Measurements from ENCODE around the gene GNAL. TPM values are rescaled to one million over a fixed set of nuclear protein-coding genes. Genes with fewer than 3 reads are reported as not detected.

Gene GNAL
- total RNA-seq, 1 experiment from 2014 or later: 28.4 TPM

- TF ChIP-seq CTCF (IDR thresholded peaks at IDR 0.05; ENCODE audit: insufficient read depth in 1 of 2, low read depth in 1 of 2, low read length in 1 of 2, severe bottlenecking in 1 of 2, unreplicated experiment in 1 of 2): no peak
- H3K4me1 ChIP-seq: peaks cover 21% of the 10 kb centered on the region
- H3K27ac Mint-ChIP-seq (ENCODE audit: unreplicated experiment): no peak overlapping the region
- peaks cover 7% of the 10 kb centered on the region for H3K4me1 Mint-ChIP-seq (ENCODE audit: low read depth, unreplicated experiment)
- no peaks in the 10 kb centered on the region for H3K9me3 ChIP-seq
- no peaks in the 10 kb centered on the region for H3K9me3 Mint-ChIP-seq (ENCODE audit: unreplicated experiment)
- intact Hi-C loops (cut with micrococcal nuclease; ENCODE audit: unreplicated experiment): no loop called here
- H3K36me3 ChIP-seq (ENCODE audit: control insufficient read depth, insufficient read depth, low read length): no peaks in the 10 kb centered on the region
- H3K36me3 Mint-ChIP-seq (ENCODE audit: insufficient read depth, unreplicated experiment): no peaks in the 10 kb centered on the region
- POLR2A ChIA-PET: no interaction called here
- DNase-seq: no peak
- no peak overlapping the region for H3K4me3 ChIP-seq (ENCODE audit: low read depth, low read length)
- no TSS peak for BruUV-seq (replicated peaks)
- H3K27me3 ChIP-seq (replicated peaks; ENCODE audit: control insufficient read depth, insufficient read depth, low read length): no peaks in the 10 kb centered on the region
- no peaks in the 10 kb centered on the region for H3K27me3 Mint-ChIP-seq (ENCODE audit: insufficient read depth, unreplicated experiment)
- no peak overlapping the region for H3K4me3 Mint-ChIP-seq (ENCODE audit: unreplicated experiment)
- CTCF ChIA-PET: no interaction called here
Measured at GRCh38 chr18:11831921-11832320, 142.9 kb downstream of the GNAL start.

- no peak for TF ChIP-seq CTCF (IDR thresholded peaks at IDR 0.05; ENCODE audit: insufficient read depth in 1 of 2, low read depth in 1 of 2, low read length in 1 of 2, severe bottlenecking in 1 of 2, unreplicated experiment in 1 of 2)
- peaks cover 19% of the 10 kb centered on the region for H3K4me1 Mint-ChIP-seq (ENCODE audit: low read depth, unreplicated experiment)
- no peaks in the 10 kb centered on the region; the same call in 1 of the 2 replicates for H3K9me3 ChIP-seq
- ChIA-PET POLR2A (interaction anchor here (1.0 to 1.1 kb wide), 2 partner anchors 13 to 15 kb away, joined by 3 to 5 read pairs; no protein-coding TSS in a partner anchor), CTCF (interaction anchor here (0.8 kb wide), 1 partner anchor 15 kb away, joined by 3 read pairs; no protein-coding TSS in a partner anchor)
- DNase-seq: no peak
- intact Hi-C loops (cut with micrococcal nuclease; ENCODE audit: unreplicated experiment): no loop called here
- H3K27ac Mint-ChIP-seq (ENCODE audit: unreplicated experiment): no peak overlapping the region
- no peaks in the 10 kb centered on the region for H3K36me3 ChIP-seq (ENCODE audit: control insufficient read depth, insufficient read depth, low read length)
- no peak overlapping the region for H3K4me3 Mint-ChIP-seq (ENCODE audit: unreplicated experiment)
- peaks cover 31% of the 10 kb centered on the region for H3K4me1 ChIP-seq
- H3K27me3 Mint-ChIP-seq (ENCODE audit: insufficient read depth, unreplicated experiment): no peaks in the 10 kb centered on the region
- BruUV-seq (replicated peaks): no TSS peak
- no peak overlapping the region for H3K4me3 ChIP-seq (ENCODE audit: low read depth, low read length)
- H3K27me3 ChIP-seq (replicated peaks; ENCODE audit: control insufficient read depth, insufficient read depth, low read length): no peaks in the 10 kb centered on the region
- no peaks in the 10 kb centered on the region for H3K36me3 Mint-ChIP-seq (ENCODE audit: insufficient read depth, unreplicated experiment)
- no peaks in the 10 kb centered on the region for H3K9me3 Mint-ChIP-seq (ENCODE audit: unreplicated experiment)
Measured at GRCh38 chr18:11834772-11835171, 145.7 kb downstream of the GNAL start.

- CTCF ChIA-PET: interaction anchor here (0.5 to 1.9 kb wide), 8 partner anchors 10 to 141 kb away, joined by 3 to 11 read pairs (median 4); no protein-coding TSS in a partner anchor
- peaks cover 40% of the 10 kb centered on the region for H3K4me1 Mint-ChIP-seq (ENCODE audit: low read depth, unreplicated experiment)
- no peak overlapping the region for H3K4me3 ChIP-seq (ENCODE audit: low read depth, low read length)
- POLR2A ChIA-PET: interaction anchor here (0.7 to 2.6 kb wide), 8 partner anchors 11 to 141 kb away, joined by 3 to 70 read pairs (median 8); partner anchors contain the start of genes CHMP1B and IMPA2
- H3K4me3 Mint-ChIP-seq (ENCODE audit: unreplicated experiment): no peak overlapping the region
- BruUV-seq (replicated peaks): no TSS peak
- H3K27ac Mint-ChIP-seq (ENCODE audit: unreplicated experiment): peak overlapping the region; percentile 98
- H3K9me3 ChIP-seq: no peaks in the 10 kb centered on the region; the same call in 1 of the 2 replicates
- DNase-seq: no peak
- H3K27me3 ChIP-seq (replicated peaks; ENCODE audit: control insufficient read depth, insufficient read depth, low read length): no peaks in the 10 kb centered on the region
- no peaks in the 10 kb centered on the region for H3K9me3 Mint-ChIP-seq (ENCODE audit: unreplicated experiment)
- TF ChIP-seq CTCF (IDR thresholded peaks at IDR 0.05; ENCODE audit: insufficient read depth in 1 of 2, low read depth in 1 of 2, low read length in 1 of 2, severe bottlenecking in 1 of 2, unreplicated experiment in 1 of 2): no peak
- H3K27me3 Mint-ChIP-seq (ENCODE audit: insufficient read depth, unreplicated experiment): no peaks in the 10 kb centered on the region
- peaks cover 58% of the 10 kb centered on the region for H3K4me1 ChIP-seq
- intact Hi-C loops (cut with micrococcal nuclease; ENCODE audit: unreplicated experiment): no loop called here
- peaks cover 8% of the 10 kb centered on the region for H3K36me3 Mint-ChIP-seq (ENCODE audit: insufficient read depth, unreplicated experiment)
- H3K36me3 ChIP-seq (ENCODE audit: control insufficient read depth, insufficient read depth, low read length): no peaks in the 10 kb centered on the region
Measured at GRCh38 chr18:11839556-11839955, 150.5 kb downstream of the GNAL start.

All from Caco-2 (cell line).